H1 (cell line): Measurements from ENCODE around the gene CACNG8. TPM values are rescaled to one million over a fixed set of nuclear protein-coding genes. Genes with fewer than 3 reads are reported as not detected.

Source experiments
- CBX5 ChIP-seq: fragments of 300-800, 300-1000 bp; sonication (generic); IDR thresholded peaks from 2 replicates; pipeline ENCODE4 v1.7.1; 2016; ENCODE audit warnings: antibody characterized with exemption, low read length, low read depth
- KDM1A ChIP-seq: fragments of 200-600, 300-600 bp; sonication (generic); IDR thresholded peaks from 2 replicates; pipeline ENCODE4 v1.7.1; 2016; ENCODE audit warnings: mild to moderate bottlenecking, low read length, borderline replicate concordance
- POLR2A ChIP-seq, 2 experiments: IDR thresholded peaks; 1 replicate in 1 of 2; 2 replicates in 1 of 2; pipeline ENCODE4 v1.6.1; 2011; ENCODE audit warnings: low read depth in 2 of 2, low read length in 2 of 2, mild to moderate bottlenecking in 2 of 2; ENCODE audit errors: control extremely low read depth in 1 of 2
- SP1 ChIP-seq: IDR thresholded peaks from 2 replicates; pipeline ENCODE4 v1.6.1; 2011; ENCODE audit warnings: low read depth, low read length
- SP2 ChIP-seq: IDR thresholded peaks from 2 replicates; pipeline ENCODE4 v1.6.1; 2012; ENCODE audit warnings: mild to moderate bottlenecking, low read length, inconsistent platforms
- polyA plus RNA-seq, 7 experiments: library from polyadenylated mRNA; depleted of rRNA in 3 of 7; stranded (reverse) in 5 of 7; unstranded in 2 of 7; fragments of >200 nt in 5 of 7; fragments of 200-250 nt in 2 of 7; gene quantifications; 1 replicate in 5 of 7; 2 replicates in 1 of 7; 4 replicates in 1 of 7; pipeline versions ENCODE4 v1.2.1 to v1.2.3, GENCODE V29; 2011 to 2013; ENCODE audit warnings: missing spikeins in 2 of 7, mixed read lengths in 2 of 7
- total RNA-seq: library from RNA; stranded (reverse); fragmentation: NEBNext Ultra II Directional; extraction: Animal tissue kit (Norgen Biotek cat#: 25700); gene quantifications from 2 replicates; pipeline ENCODE4 v1.2.1, GENCODE V29; 2021

CACNG8 gene
- total and polyA plus RNA-seq, 2 of the 8 experiments (the other 6 are each of a cell fraction or from before 2014, with no cell fraction given), result 0.41 to 4.5 TPM

DNA sequence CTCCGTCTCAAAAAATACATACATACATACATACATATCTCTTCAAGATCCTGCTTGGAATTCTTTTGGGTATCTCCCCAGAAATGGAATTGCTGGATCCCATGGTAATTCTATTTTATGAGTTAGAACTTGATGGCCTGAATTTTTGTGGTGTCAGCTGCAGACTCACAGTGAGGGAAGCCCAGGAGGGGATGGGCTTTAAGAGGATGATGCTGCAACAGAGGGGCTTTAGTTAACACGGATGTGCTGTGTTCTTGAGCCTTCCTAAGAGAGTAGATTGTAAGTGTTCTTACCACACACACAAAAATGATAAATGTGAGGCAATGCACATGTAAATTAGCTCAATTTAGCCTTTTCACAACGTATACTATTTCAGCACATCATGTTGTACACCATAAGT lies 60.5 kb downstream of the CACNG8 start (continued):
- TF ChIP-seq SP1 (no peak), KDM1A (no peak), CBX5 (no peak), SP2 (no peak), POLR2A (IDR thresholded peaks at IDR 0.05; ENCODE audit: control extremely low read depth in 1 of 2, low read depth in 2 of 2, low read length in 2 of 2) (no peak)
